H1 (cell line): ENCODE data around the gene UCN3. TPM values are rescaled to one million over a fixed set of nuclear protein-coding genes. Genes with fewer than 3 reads are reported as not detected.
"Not testable (repeated sequence)": the region's sequence is repeated elsewhere in the genome, so short reads cannot be mapped to it uniquely, and the experiment has no call there.

ENCODE experiments used
- CTCF ChIA-PET: fragments of 300-600 bp; sonication (Branson Sonifier 250); formaldehyde crosslinking; loops from one replicate; lab custom pipeline; 2021; ENCODE audit not compliant: partially characterized antibody; lab: Charles Lee
- POLR2A ChIA-PET: fragments of 300-600 bp; sonication (Branson Sonifier 250); formaldehyde crosslinking; loops from one replicate; lab custom pipeline; 2021; ENCODE audit warnings: inconsistent platforms; ENCODE audit not compliant: partially characterized antibody; lab: Charles Lee
- DNase-seq, 2 experiments: peaks; one replicate each; pipeline versions ENCODE4 v3.0.0 to v3.0.0-alpha.2; 2010 to 2022; ENCODE audit warnings: low spot score in 2 of 2, low read depth in 1 of 2, mixed read lengths in 1 of 2
- FAIRE-seq: peaks from 2 replicates; lab custom pipeline; 2011; peaks lifted over from hg19 to GRCh38; lab: Jason Lieb, UNC
- H2AFZ ChIP-seq: 2 replicates; pipeline ENCODE4 v1.8.1; 2012; ENCODE audit warnings: low read length, inconsistent platforms
- H2AK5ac ChIP-seq: 2 replicates; pipeline ENCODE4 v1.6.1; 2013; ENCODE audit warnings: low read depth, low read length
- H2BK120ac ChIP-seq: replicated peaks from 2 replicates; pipeline ENCODE3; 2013; ENCODE audit warnings: low read depth, low read length, inconsistent platforms
- H2BK12ac ChIP-seq: 2 replicates; pipeline ENCODE4 v1.6.1; 2013; ENCODE audit warnings: low read depth, low read length
- H2BK15ac ChIP-seq: 2 replicates; pipeline ENCODE4 v1.6.1; 2013; ENCODE audit warnings: low read length
- H2BK20ac ChIP-seq: 2 replicates; pipeline ENCODE4 v1.6.1; 2013; ENCODE audit warnings: low read length
- H2BK5ac ChIP-seq: 2 replicates; pipeline ENCODE4 v1.6.1; 2013; ENCODE audit warnings: low read depth, low read length
- H3K14ac ChIP-seq: 2 replicates; pipeline ENCODE4 v1.6.1; 2013; ENCODE audit warnings: inconsistent platforms; ENCODE audit not compliant: insufficient read length
- H3K18ac ChIP-seq: 2 replicates; pipeline ENCODE4 v1.6.1; 2013; ENCODE audit warnings: low read length; ENCODE audit errors: extremely low read depth
- H3K23ac ChIP-seq: 2 replicates; pipeline ENCODE4 v1.6.1; 2013; ENCODE audit warnings: inconsistent platforms; ENCODE audit not compliant: insufficient read length
- H3K23me2 ChIP-seq: 2 replicates; pipeline ENCODE4 v1.6.1; 2013; ENCODE audit warnings: low read depth, low read length
- H3K27ac ChIP-seq: 2 replicates; pipeline ENCODE4 v1.6.1; 2011; ENCODE audit warnings: low read depth, low read length, inconsistent platforms
- H3K27me3 ChIP-seq, 4 experiments: replicated peaks in 1 of 4; 1 replicate in 1 of 4; 2 replicates in 3 of 4; pipeline versions ENCODE4 v1.6.1 to v1.8.1; 2011 to 2013; ENCODE audit warnings: low read length in 3 of 4, mild to moderate bottlenecking in 3 of 4, inconsistent platforms in 2 of 4, mixed read lengths in 2 of 4, moderate library complexity in 1 of 4; ENCODE audit not compliant: control insufficient read depth in 3 of 4, insufficient read depth in 3 of 4; ENCODE audit errors: extremely low read depth in 1 of 4
- H3K36me3 ChIP-seq, 4 experiments: 2 replicates each; pipeline versions ENCODE4 v1.6.1 to v1.8.1; 2011 to 2013; ENCODE audit warnings: mild to moderate bottlenecking in 4 of 4, low read length in 3 of 4, moderate library complexity in 2 of 4, control low read depth in 1 of 4, inconsistent platforms in 1 of 4; ENCODE audit not compliant: insufficient read depth in 4 of 4, control insufficient read depth in 2 of 4
- H3K4ac ChIP-seq: replicated peaks from 2 replicates; pipeline ENCODE3; 2013; ENCODE audit warnings: low read length, low read depth, mixed read lengths, inconsistent platforms; ENCODE audit not compliant: insufficient read length
- H3K4me1 ChIP-seq, 4 experiments: replicated peaks in 1 of 4; 1 replicate in 1 of 4; 2 replicates in 3 of 4; pipeline versions ENCODE4 v1.6.1 to v1.8.1; 2011 to 2013; ENCODE audit warnings: low read length in 3 of 4, inconsistent platforms in 2 of 4, mixed read lengths in 1 of 4; ENCODE audit not compliant: insufficient read depth in 4 of 4, control insufficient read depth in 3 of 4
- H3K4me2 ChIP-seq, 2 experiments: 2 replicates each; pipeline versions ENCODE4 v1.6.1 to v1.8.1; 2011 to 2013; ENCODE audit warnings: low read depth in 2 of 2, low read length in 2 of 2, control low read depth in 1 of 2, inconsistent platforms in 1 of 2, mild to moderate bottlenecking in 1 of 2; ENCODE audit not compliant: insufficient read depth in 1 of 2
- H3K4me3 ChIP-seq, 4 experiments: fragments of 200-600, 300-600 bp in 1 of 4; sonication (generic), shearing (Covaris generic), sonication (Bioruptor Twin) in 1 of 4; 2 replicates each; pipeline versions ENCODE4 v1.5.1 to v1.8.1; 2011 to 2016; ENCODE audit warnings: low read length in 4 of 4, low read depth in 3 of 4, control low read depth in 2 of 4, inconsistent platforms in 2 of 4, mild to moderate bottlenecking in 2 of 4, mixed read lengths in 1 of 4, moderate library complexity in 1 of 4; ENCODE audit not compliant: insufficient read depth in 2 of 4; ENCODE audit errors: extremely low read depth in 1 of 4
- H3K56ac ChIP-seq: replicated peaks from 2 replicates; pipeline ENCODE3; 2013; ENCODE audit warnings: low read depth, mild to moderate bottlenecking, mixed read lengths, low read length, inconsistent platforms; ENCODE audit not compliant: insufficient read length
- H3K79me1 ChIP-seq: 2 replicates; pipeline ENCODE4 v1.6.1; 2013; ENCODE audit warnings: low read depth, low read length, control low read depth
- H3K79me2 ChIP-seq, 2 experiments: 2 replicates each; pipeline versions ENCODE4 v1.6.1 to v1.8.1; 2012 to 2013; ENCODE audit warnings: low read length in 2 of 2, mild to moderate bottlenecking in 2 of 2, inconsistent platforms in 1 of 2; ENCODE audit not compliant: insufficient read depth in 2 of 2, control insufficient read depth in 1 of 2
- H3K9ac ChIP-seq, 4 experiments: replicated peaks in 1 of 4; 1 replicate in 1 of 4; 2 replicates in 3 of 4; pipeline versions ENCODE4 v1.6.1 to v1.8.1; 2011 to 2013; ENCODE audit warnings: low read depth in 3 of 4, low read length in 3 of 4, control low read depth in 2 of 4, mild to moderate bottlenecking in 2 of 4, moderate library complexity in 2 of 4, inconsistent platforms in 1 of 4; ENCODE audit errors: extremely low read depth in 1 of 4
- H3K9me3 ChIP-seq, 2 experiments: 2 replicates each; pipeline versions ENCODE4 v1.6.1 to v1.8.1; 2012 to 2013; ENCODE audit warnings: mild to moderate bottlenecking in 2 of 2, moderate library complexity in 2 of 2, control low read depth in 1 of 2, inconsistent platforms in 1 of 2, low read depth in 1 of 2, low read length in 1 of 2, mixed read lengths in 1 of 2; ENCODE audit not compliant: insufficient read depth in 2 of 2
- H4K20me1 ChIP-seq, 2 experiments: replicated peaks in 1 of 2; 2 replicates each; pipeline versions ENCODE3 to v1.8.1; 2011 to 2013; ENCODE audit warnings: inconsistent platforms in 2 of 2, low read length in 2 of 2, mild to moderate bottlenecking in 1 of 2; ENCODE audit not compliant: insufficient read depth in 2 of 2, control insufficient read depth in 1 of 2
- H4K5ac ChIP-seq: 2 replicates; pipeline ENCODE4 v1.6.1; 2013; ENCODE audit warnings: low read length, low read depth, mixed read lengths, inconsistent platforms; ENCODE audit not compliant: insufficient read length
- H4K8ac ChIP-seq: 2 replicates; pipeline ENCODE4 v1.8.0; 2013; ENCODE audit warnings: mild to moderate bottlenecking, moderate library complexity, low read length, inconsistent platforms; ENCODE audit not compliant: insufficient read depth; ENCODE audit errors: extremely low read depth
- H4K91ac ChIP-seq: replicated peaks from 2 replicates; pipeline ENCODE3; 2013; ENCODE audit warnings: low read length, mixed read lengths, inconsistent platforms; ENCODE audit not compliant: insufficient read length
- WGBS, 2 experiments: shearing (Covaris generic) in 1 of 2; methylation state at CpG; one replicate each; pipeline versions ENCODE4 v1.1.6 to v1.1.7; 2013 to 2015; ENCODE audit warnings: low lambda C conversion rate in 2 of 2, mixed read lengths in 2 of 2, inconsistent platforms in 1 of 2, low coverage in 1 of 2, missing lambda C conversion rate in 1 of 2; ENCODE audit not compliant: insufficient replicate concordance in 2 of 2, insufficient coverage in 1 of 2, insufficient read length in 1 of 2; ENCODE audit errors: extremely low coverage in 1 of 2, missing lambda C conversion rate in 1 of 2; 5-methylcytosine and 5-hydroxymethylcytosine counted together
- polyA plus RNA-seq, 7 experiments: library from polyadenylated mRNA; depleted of rRNA in 3 of 7; stranded (reverse) in 5 of 7; unstranded in 2 of 7; fragments of >200 nt in 5 of 7; fragments of 200-250 nt in 2 of 7; gene quantifications; 1 replicate in 5 of 7; 2 replicates in 1 of 7; 4 replicates in 1 of 7; pipeline versions ENCODE4 v1.2.1 to v1.2.3, GENCODE V29; 2011 to 2013; ENCODE audit warnings: missing spikeins in 2 of 7, mixed read lengths in 2 of 7
- total RNA-seq: library from RNA; stranded (reverse); fragmentation: NEBNext Ultra II Directional; extraction: Animal tissue kit (Norgen Biotek cat#: 25700); gene quantifications from 2 replicates; pipeline ENCODE4 v1.2.1, GENCODE V29; 2021

UCN3 gene
- total and polyA plus RNA-seq, 2 of the 8 experiments (the other 6 are each of a cell fraction or from before 2014, with no cell fraction given), result not detected

DNA sequence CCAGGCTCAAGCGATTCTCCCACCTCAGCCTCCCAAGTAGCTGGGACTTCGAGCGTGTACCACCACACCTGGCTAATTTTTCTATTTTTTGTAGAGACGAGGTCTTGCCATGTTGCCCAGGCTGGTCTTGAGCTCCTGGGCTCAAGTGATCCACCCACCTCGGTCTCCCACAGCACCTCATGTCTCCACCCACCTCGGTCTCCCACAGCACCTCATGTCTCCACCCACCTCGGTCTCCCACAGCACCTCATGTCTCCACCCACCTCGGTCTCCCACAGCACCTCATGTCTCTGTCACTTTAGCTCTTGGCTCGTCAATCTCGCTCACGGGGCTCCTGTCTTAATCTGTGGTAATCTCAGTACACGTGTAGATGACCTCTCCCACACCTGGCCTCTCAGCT lies 15.6 kb downstream of the UCN3 start:
- H4K20me1 ChIP-seq, H4K8ac ChIP-seq, H3K9ac ChIP-seq, H3K14ac ChIP-seq, H3K56ac ChIP-seq, H3K27me3 ChIP-seq, FAIRE-seq, H3K4ac ChIP-seq, DNase-seq, H3K79me1 ChIP-seq, H4K91ac ChIP-seq, H2BK15ac ChIP-seq, H2BK120ac ChIP-seq, H2BK5ac ChIP-seq, H3K18ac ChIP-seq, H3K36me3 ChIP-seq, H2AFZ ChIP-seq, H2BK12ac ChIP-seq, H2AK5ac ChIP-seq, H3K4me3 ChIP-seq, H2BK20ac ChIP-seq, H3K4me1 ChIP-seq, H3K27ac ChIP-seq, H3K4me2 ChIP-seq, H3K79me2 ChIP-seq, H3K23ac ChIP-seq, H3K9me3 ChIP-seq, H4K5ac ChIP-seq, H3K23me2 ChIP-seq: not testable (repeated sequence)
- ChIA-PET CTCF (interaction anchor here (0.8 to 2.4 kb wide), 9 partner anchors 11 to 531 kb away, joined by 3 to 9 read pairs (median 4); no protein-coding TSS in a partner anchor), POLR2A (interaction anchor here (0.6 kb wide), 1 partner anchor 120 kb away, joined by 3 read pairs; no protein-coding TSS in a partner anchor)
- 87% methylated on average over 12 of the region's 12 CpGs; no CpG with 5 or more reads in 1 of the 2 experiments for WGBS, 2 experiments
